ENCODE measurements around the gene DNALI1.
A peak's percentile ranks its signal among the peaks of the same experiment; 100 is the strongest.

DNALI1 gene

GRCh38 chr1:37553927-37554808 lies 2.6 kb upstream of the DNALI1 start, which contains the start of gene SNIP1:
Gene SNIP1, minus strand, starts transcription at chr1:37554293. Its CDS starts 64 bp downstream, at chr1:37554229.
- peak within 1 kb of the TSS; percentile 77 to 83 for H3K4me3 ChIP-seq (ENCODE audit: low read depth in 1 of 2, low read length in 2 of 2)
- H3K9ac ChIP-seq (ENCODE audit: low read depth, low read length) = peak within 1 kb of the TSS; percentile 83
- H3K27ac ChIP-seq (ENCODE audit: low read length) = peak within 1 kb of the TSS; percentile 80
- peaks cover 4% of the 10 kb centered on the region for H3K9me3 ChIP-seq (ENCODE audit: insufficient read depth, low read length, severe bottlenecking)
- peak; percentile 99 for ATAC-seq (ENCODE audit: insufficient read depth, low read depth)
- DNase-seq = peak; percentile 93
- peaks cover 45% of the 10 kb centered on the region for H3K79me2 ChIP-seq (ENCODE audit: insufficient read depth, low read length)
- peaks cover 17% of the 10 kb centered on the region for H4K20me1 ChIP-seq (ENCODE audit: insufficient read depth, low read length)
- H3K4me1 ChIP-seq (ENCODE audit: insufficient read depth, low read length) = peaks cover 32% of the 10 kb centered on the region
- H3K27me3 ChIP-seq (ENCODE audit: insufficient read depth, low read length, poor library complexity) = no peaks in the 10 kb centered on the region
- TF ChIP-seq CTCF (IDR thresholded peaks at IDR 0.05; ENCODE audit: borderline replicate concordance, extremely low read depth, low read length, poor library complexity, severe bottlenecking) (no peak), EZH2 (IDR thresholded peaks at IDR 0.05; ENCODE audit: borderline replicate concordance, low read depth, low read length, severe bottlenecking) (no peak)
- peak within 1 kb of the TSS; percentile 84 for H2AFZ ChIP-seq (ENCODE audit: low read depth, low read length)
- H3K36me3 ChIP-seq (ENCODE audit: insufficient read depth, low read length) = peaks cover 29% of the 10 kb centered on the region
- H3K4me2 ChIP-seq (ENCODE audit: insufficient read depth, low read length) = peak within 1 kb of the TSS; percentile 83

GRCh38 chr1:37557402-37557801 lies 662 bp downstream of the DNALI1 start:
- Histone ChIP-seq H3K4me1 (ENCODE audit: insufficient read depth, low read length) (peaks cover 17% of the 10 kb centered on the region), H3K9ac (ENCODE audit: low read depth, low read length) (no peak overlapping the region), H3K79me2 (ENCODE audit: insufficient read depth, low read length) (peaks cover 18% of the 10 kb centered on the region), H3K36me3 (ENCODE audit: insufficient read depth, low read length) (peaks cover 6% of the 10 kb centered on the region), H3K27me3 (ENCODE audit: insufficient read depth, low read length, poor library complexity) (no peaks in the 10 kb centered on the region), H4K20me1 (ENCODE audit: insufficient read depth, low read length) (peaks cover 11% of the 10 kb centered on the region), H3K9me3 (ENCODE audit: insufficient read depth, low read length, severe bottlenecking) (peaks cover 4% of the 10 kb centered on the region), H3K4me2 (ENCODE audit: insufficient read depth, low read length) (no peak overlapping the region), H2AFZ (ENCODE audit: low read depth, low read length) (no peak overlapping the region), H3K4me3 (ENCODE audit: low read depth in 1 of 2, low read length in 2 of 2) (no peak overlapping the region), H3K27ac (ENCODE audit: low read length) (no peak overlapping the region)
- TF ChIP-seq CTCF (IDR thresholded peaks at IDR 0.05; ENCODE audit: borderline replicate concordance, extremely low read depth, low read length, poor library complexity, severe bottlenecking) = no peak
- ATAC-seq (ENCODE audit: insufficient read depth, low read depth) (no peak), DNase-seq (no peak)

- Histone ChIP-seq H3K9me3 (ENCODE audit: insufficient read depth, low read length, severe bottlenecking) (peaks cover 4% of the 10 kb centered on the region), H4K20me1 (ENCODE audit: insufficient read depth, low read length) (peaks cover 4% of the 10 kb centered on the region; the same call in 1 of the 2 replicates), H3K9ac (ENCODE audit: low read depth, low read length) (no peak overlapping the region; the same call in 1 of the 2 replicates), H3K4me1 (ENCODE audit: insufficient read depth, low read length) (peaks cover 7% of the 10 kb centered on the region), H2AFZ (ENCODE audit: low read depth, low read length) (no peak overlapping the region), H3K79me2 (ENCODE audit: insufficient read depth, low read length) (peaks cover 8% of the 10 kb centered on the region), H3K4me3 (ENCODE audit: low read depth in 1 of 2, low read length in 2 of 2) (no peak overlapping the region), H3K4me2 (ENCODE audit: insufficient read depth, low read length) (no peak overlapping the region), H3K36me3 (ENCODE audit: insufficient read depth, low read length) (no peaks in the 10 kb centered on the region), H3K27me3 (ENCODE audit: insufficient read depth, low read length, poor library complexity) (no peaks in the 10 kb centered on the region), H3K27ac (ENCODE audit: low read length) (no peak overlapping the region)
- DNase-seq (no peak), ATAC-seq (ENCODE audit: insufficient read depth, low read depth) (no peak)
- no peak for TF ChIP-seq EZH2 (IDR thresholded peaks at IDR 0.05; ENCODE audit: borderline replicate concordance, low read depth, low read length, severe bottlenecking)
- no peak for TF ChIP-seq CTCF (IDR thresholded peaks at IDR 0.05; ENCODE audit: borderline replicate concordance, extremely low read depth, low read length, poor library complexity, severe bottlenecking)
Observed at GRCh38 chr1:37558411-37558810, 1.7 kb downstream of the DNALI1 start.
